Loucy (cell line): ENCODE measurements around the gene REV1.

Experiments used
- H2AFZ ChIP-seq: fragments of 200-600 bp; sonication (generic); 2 replicates; pipeline ENCODE4 v1.6.0; 2016; ENCODE audit warnings: antibody characterized with exemption, mild to moderate bottlenecking, low read length, moderate library complexity
- H3F3A ChIP-seq: fragments of 200-600 bp; 2 replicates; pipeline ENCODE4 v1.6.0; 2016; ENCODE audit warnings: antibody characterized with exemption, low read depth, mild to moderate bottlenecking
- H3K27me3 ChIP-seq: fragments of 200-600 bp; sonication (generic); 2 replicates; pipeline ENCODE4 v1.6.1; 2014; ENCODE audit warnings: low read length, mild to moderate bottlenecking; ENCODE audit not compliant: insufficient read depth, poor library complexity, severe bottlenecking
- H3K36me3 ChIP-seq: fragments of 200-600 bp; sonication (generic); 2 replicates; pipeline ENCODE4 v1.6.1; 2016; ENCODE audit warnings: low read length; ENCODE audit not compliant: insufficient read depth
- H3K4me1 ChIP-seq: fragments of 200-600 bp; sonication (generic); 2 replicates; pipeline ENCODE4 v1.5.1; 2014; ENCODE audit warnings: low read length, mild to moderate bottlenecking; ENCODE audit not compliant: insufficient read depth, poor library complexity, severe bottlenecking
- H3K4me2 ChIP-seq: fragments of 200-600 bp; sonication (generic); 2 replicates; pipeline ENCODE4 v1.6.0; 2014; ENCODE audit warnings: antibody characterized with exemption, low read length, low read depth, mild to moderate bottlenecking; ENCODE audit not compliant: poor library complexity, severe bottlenecking
- H3K4me3 ChIP-seq: fragments of 200-600 bp; sonication (generic); 2 replicates; pipeline ENCODE4 v1.5.1; 2014; ENCODE audit warnings: low read length, mild to moderate bottlenecking, mixed read lengths; ENCODE audit not compliant: poor library complexity, severe bottlenecking
- H3K79me2 ChIP-seq: fragments of 200-600 bp; sonication (generic); 2 replicates; pipeline ENCODE4 v1.6.1; 2014; ENCODE audit warnings: low read length; ENCODE audit not compliant: insufficient read depth
- H3K9ac ChIP-seq: fragments of 200-600 bp; sonication (generic); 2 replicates; pipeline ENCODE4 v1.6.0; 2014; ENCODE audit warnings: mild to moderate bottlenecking, low read depth, low read length, moderate library complexity; ENCODE audit not compliant: poor library complexity, severe bottlenecking
- H3K9me2 ChIP-seq: fragments of 200-600 bp; sonication (generic); replicated peaks from 2 replicates; pipeline ENCODE4 v1.6.1; 2016; ENCODE audit warnings: low read depth, low read length, mixed read lengths
- H3K9me3 ChIP-seq: fragments of 200-600 bp; sonication (generic); 2 replicates; pipeline ENCODE4 v1.6.1; 2014; ENCODE audit warnings: mild to moderate bottlenecking, antibody characterized with exemption, low read length, low read depth; ENCODE audit not compliant: insufficient read depth
- H4K20me1 ChIP-seq: fragments of 200-600 bp; sonication (generic); 2 replicates; pipeline ENCODE4 v1.6.0; 2014; ENCODE audit warnings: antibody characterized with exemption, low read length, mild to moderate bottlenecking; ENCODE audit not compliant: insufficient read depth, poor library complexity, severe bottlenecking
- EZH2phosphoT487 ChIP-seq: fragments of 200-600 bp; IDR thresholded peaks from 2 replicates; pipeline ENCODE4 v1.6.1; 2018; ENCODE audit warnings: antibody characterized with exemption, mild to moderate bottlenecking, moderate library complexity, borderline replicate concordance
- TF ChIP-seq, protein P1 (sequence below): fragments of 200-600 bp; sonication (generic); conservative IDR thresholded peaks from 2 replicates; pipeline ENCODE4 v1.5.1; 2014; ENCODE audit warnings: mild to moderate bottlenecking, antibody characterized with exemption, low read length

Gene REV1

DNA sequence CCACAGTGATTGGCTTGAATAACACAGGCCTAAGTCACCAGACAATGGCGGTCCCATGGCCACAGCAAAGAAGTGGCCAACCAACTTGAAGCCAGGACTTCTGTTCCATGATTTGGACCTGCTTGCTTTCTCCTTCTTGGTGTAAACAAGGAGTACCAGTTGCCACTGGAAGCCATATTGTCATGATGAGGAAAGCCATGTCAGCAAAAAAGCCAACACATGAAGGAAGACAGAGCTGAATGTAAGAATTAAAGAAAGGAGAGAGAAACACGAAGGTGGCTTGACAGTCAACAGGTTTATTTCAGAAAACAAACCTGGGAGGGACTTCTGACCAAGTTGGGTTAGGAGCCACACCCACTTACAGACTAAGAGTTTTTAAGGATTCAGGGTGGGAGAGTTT is 32.3 kb upstream of the REV1 start:
- no peak overlapping the region for H2AFZ ChIP-seq
- no peaks in the 10 kb centered on the region for H3K79me2 ChIP-seq
- no peaks in the 10 kb centered on the region for H3K9me3 ChIP-seq
- H3K9ac ChIP-seq, result no peak overlapping the region
- no peak overlapping the region for H3K4me2 ChIP-seq
- no peak overlapping the region for H3K4me3 ChIP-seq
- H3K27me3 ChIP-seq, result no peaks in the 10 kb centered on the region
- no peaks in the 10 kb centered on the region for H4K20me1 ChIP-seq
- no peaks in the 10 kb centered on the region for H3K9me2 ChIP-seq
- H3K4me1 ChIP-seq, result no peaks in the 10 kb centered on the region
- H3K36me3 ChIP-seq, result no peaks in the 10 kb centered on the region
- TF ChIP-seq EZH2phosphoT487, result no peak
- TF ChIP-seq, protein P1, sequence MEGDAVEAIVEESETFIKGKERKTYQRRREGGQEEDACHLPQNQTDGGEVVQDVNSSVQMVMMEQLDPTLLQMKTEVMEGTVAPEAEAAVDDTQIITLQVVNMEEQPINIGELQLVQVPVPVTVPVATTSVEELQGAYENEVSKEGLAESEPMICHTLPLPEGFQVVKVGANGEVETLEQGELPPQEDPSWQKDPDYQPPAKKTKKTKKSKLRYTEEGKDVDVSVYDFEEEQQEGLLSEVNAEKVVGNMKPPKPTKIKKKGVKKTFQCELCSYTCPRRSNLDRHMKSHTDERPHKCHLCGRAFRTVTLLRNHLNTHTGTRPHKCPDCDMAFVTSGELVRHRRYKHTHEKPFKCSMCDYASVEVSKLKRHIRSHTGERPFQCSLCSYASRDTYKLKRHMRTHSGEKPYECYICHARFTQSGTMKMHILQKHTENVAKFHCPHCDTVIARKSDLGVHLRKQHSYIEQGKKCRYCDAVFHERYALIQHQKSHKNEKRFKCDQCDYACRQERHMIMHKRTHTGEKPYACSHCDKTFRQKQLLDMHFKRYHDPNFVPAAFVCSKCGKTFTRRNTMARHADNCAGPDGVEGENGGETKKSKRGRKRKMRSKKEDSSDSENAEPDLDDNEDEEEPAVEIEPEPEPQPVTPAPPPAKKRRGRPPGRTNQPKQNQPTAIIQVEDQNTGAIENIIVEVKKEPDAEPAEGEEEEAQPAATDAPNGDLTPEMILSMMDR, result no peak
- H3F3A ChIP-seq, result no peaks in the 10 kb centered on the region

DNA sequence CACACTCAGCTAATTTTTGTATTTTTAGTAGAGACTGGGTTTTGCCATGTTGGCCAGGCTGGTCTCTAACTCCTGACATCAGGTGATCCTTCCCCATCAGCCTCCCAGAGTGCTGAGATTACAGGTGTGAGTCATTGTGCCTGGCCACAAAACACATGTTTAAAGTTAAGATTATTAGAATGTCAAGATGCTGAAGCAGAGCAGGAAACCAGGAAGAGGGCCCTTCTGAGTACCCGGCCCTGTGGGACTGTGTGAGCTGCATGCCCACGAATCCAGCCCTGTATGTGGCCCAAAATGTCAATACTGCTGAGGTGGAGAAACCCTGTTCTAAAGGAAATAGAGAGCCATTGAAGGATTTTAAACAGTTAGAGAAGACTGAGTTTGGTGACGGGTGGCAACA is 31.0 kb upstream of the REV1 start:
- Histone ChIP-seq H3K4me1 (no peaks in the 10 kb centered on the region), H3K4me3 (no peak overlapping the region), H4K20me1 (no peaks in the 10 kb centered on the region), H3K27me3 (no peaks in the 10 kb centered on the region), H3K36me3 (no peaks in the 10 kb centered on the region), H3K79me2 (no peaks in the 10 kb centered on the region), H3K9ac (no peak overlapping the region), H3F3A (no peaks in the 10 kb centered on the region), H2AFZ (no peak overlapping the region), H3K9me3 (no peaks in the 10 kb centered on the region), H3K4me2 (no peak overlapping the region), H3K9me2 (no peaks in the 10 kb centered on the region)
- TF ChIP-seq EZH2phosphoT487, result no peak
- TF ChIP-seq, protein P1, result no peak

DNA sequence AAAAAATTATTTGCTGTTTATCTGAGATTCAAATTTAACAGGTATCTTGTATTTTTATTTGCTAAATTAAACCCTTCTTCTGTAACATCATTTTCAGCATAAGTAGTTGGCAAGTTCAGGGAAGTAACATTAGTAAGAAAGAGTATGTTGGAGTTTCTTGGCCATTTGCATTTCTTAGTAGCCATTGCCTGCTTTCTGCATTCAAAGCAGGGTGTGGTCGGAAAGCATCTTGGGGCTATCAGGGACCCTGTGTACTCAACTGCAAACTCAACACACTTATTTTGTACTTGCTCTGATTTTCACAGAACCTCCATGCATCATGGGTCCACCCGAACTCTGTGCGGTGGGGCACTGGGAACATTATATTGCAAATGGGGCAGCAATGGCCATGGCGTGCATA is 30.4 kb upstream of the REV1 start:
- H3K9me3 ChIP-seq, result no peaks in the 10 kb centered on the region
- no peak overlapping the region for H2AFZ ChIP-seq
- H3K9me2 ChIP-seq, result no peaks in the 10 kb centered on the region
- H3K4me2 ChIP-seq, result no peak overlapping the region
- no peak overlapping the region for H3K4me3 ChIP-seq
- TF ChIP-seq EZH2phosphoT487, result no peak
- TF ChIP-seq, protein P1, result no peak
- H3K36me3 ChIP-seq, result no peaks in the 10 kb centered on the region
- H3F3A ChIP-seq, result no peaks in the 10 kb centered on the region
- H3K9ac ChIP-seq, result no peak overlapping the region
- H4K20me1 ChIP-seq, result no peaks in the 10 kb centered on the region
- no peaks in the 10 kb centered on the region for H3K79me2 ChIP-seq
- no peaks in the 10 kb centered on the region for H3K27me3 ChIP-seq
- no peaks in the 10 kb centered on the region for H3K4me1 ChIP-seq
